ENCODE results near the gene LYPD6B. TPM values are rescaled to one million over a fixed set of nuclear protein-coding genes. Genes with fewer than 3 reads are reported as not detected.

LYPD6B gene
- total RNA-seq, 1 experiment from 2014 or later: 6.1 TPM

DNA sequence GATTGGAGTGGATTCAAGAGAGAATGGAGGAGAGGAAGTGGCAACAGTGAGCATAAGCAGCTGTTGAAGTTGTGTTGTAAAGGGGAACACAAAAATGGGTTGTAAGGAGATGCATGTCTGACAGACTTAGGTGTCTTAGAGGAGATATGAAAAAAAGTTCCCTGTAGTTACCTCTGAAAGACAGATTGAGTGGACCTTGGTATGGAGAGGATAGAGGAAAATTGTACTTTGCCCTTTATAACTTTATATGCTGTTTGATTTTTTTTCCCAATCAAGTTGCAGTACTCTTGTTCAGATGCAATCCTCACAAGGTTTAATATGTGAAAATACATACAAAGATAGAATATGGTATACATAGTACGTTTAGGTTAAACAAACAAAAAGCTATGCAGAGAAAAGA lies 73.6 kb downstream of the LYPD6B start:
- no peak overlapping the region for H2AFZ ChIP-seq (ENCODE audit: low read depth, low read length, poor library complexity, severe bottlenecking)
- ChIA-PET RAD21 (ENCODE audit: low non-redundant PET in 1 of 2, low total read pairs in 2 of 2, uncharacterized antibody in 2 of 2, unreplicated experiment in 2 of 2) (no interaction called here), POLR2A (no interaction called here)

More for the DNA sequence above, 73.6 kb downstream of the LYPD6B start:
- Histone ChIP-seq H3K9me3 (ENCODE audit: control insufficient read depth in 1 of 2, insufficient read depth in 1 of 2, low read depth in 1 of 2, low read length in 2 of 2) (no peaks in the 10 kb centered on the region), H3K9ac (ENCODE audit: low read length) (no peak overlapping the region), H3K27ac (ENCODE audit: low read depth, low read length) (no peak overlapping the region), H3K4me2 (ENCODE audit: low read length) (no peak overlapping the region), H3K9me2 (ENCODE audit: insufficient read depth) (no peaks in the 10 kb centered on the region), H3K27me3 (ENCODE audit: insufficient read depth, low read length) (no peaks in the 10 kb centered on the region), H4K20me1 (ENCODE audit: insufficient read depth) (no peaks in the 10 kb centered on the region), H3K79me2 (ENCODE audit: insufficient read depth, low read length) (no peaks in the 10 kb centered on the region), H3K4me3 (replicated peaks in 1 of 2; ENCODE audit: low read depth in 1 of 2, low read length in 2 of 2) (no peak overlapping the region), H3K4me1 (ENCODE audit: control insufficient read depth in 1 of 2, insufficient read depth in 2 of 2, low read length in 2 of 2) (no peaks in the 10 kb centered on the region), H3K36me3 (ENCODE audit: control insufficient read depth in 1 of 2, insufficient read depth in 2 of 2, low read length in 2 of 2) (no peaks in the 10 kb centered on the region)
- intact Hi-C loops (cut with micrococcal nuclease): no loop called here
- TF ChIP-seq ZFX (IDR thresholded peaks at IDR 0.05) (no peak), ZNF274 (IDR thresholded peaks at IDR 0.05; ENCODE audit: low read depth, low read length) (no peak), EZH2phosphoT487 (IDR thresholded peaks at IDR 0.05; ENCODE audit: borderline replicate concordance) (no peak), CEBPB (IDR thresholded peaks at IDR 0.05; ENCODE audit: low read depth) (no peak), EGR1 (IDR thresholded peaks at IDR 0.05; ENCODE audit: low read depth) (no peak), ELF1 (IDR thresholded peaks at IDR 0.05; ENCODE audit: borderline replicate concordance, low read depth) (no peak), SP1 (IDR thresholded peaks at IDR 0.05; ENCODE audit: low read depth) (no peak), JUND (IDR thresholded peaks at IDR 0.05) (no peak), CBX3 (IDR thresholded peaks at IDR 0.05; ENCODE audit: low read depth) (no peak), POLR2A (IDR thresholded peaks at IDR 0.05; ENCODE audit: borderline replicate concordance, extremely low read depth, insufficient read depth, insufficient read length) (no peak), SRF (IDR thresholded peaks at IDR 0.05; ENCODE audit: low read depth) (no peak), POLR2AphosphoS5 (IDR thresholded peaks at IDR 0.05; ENCODE audit: low read depth, low read length) (no peak), RAD21 (IDR thresholded peaks at IDR 0.05; ENCODE audit: low read depth) (no peak), FOSL1 (IDR thresholded peaks at IDR 0.05; ENCODE audit: low read depth) (no peak), SIN3A (IDR thresholded peaks at IDR 0.05; ENCODE audit: low read depth) (no peak)
- TF ChIP-seq, protein P1, sequence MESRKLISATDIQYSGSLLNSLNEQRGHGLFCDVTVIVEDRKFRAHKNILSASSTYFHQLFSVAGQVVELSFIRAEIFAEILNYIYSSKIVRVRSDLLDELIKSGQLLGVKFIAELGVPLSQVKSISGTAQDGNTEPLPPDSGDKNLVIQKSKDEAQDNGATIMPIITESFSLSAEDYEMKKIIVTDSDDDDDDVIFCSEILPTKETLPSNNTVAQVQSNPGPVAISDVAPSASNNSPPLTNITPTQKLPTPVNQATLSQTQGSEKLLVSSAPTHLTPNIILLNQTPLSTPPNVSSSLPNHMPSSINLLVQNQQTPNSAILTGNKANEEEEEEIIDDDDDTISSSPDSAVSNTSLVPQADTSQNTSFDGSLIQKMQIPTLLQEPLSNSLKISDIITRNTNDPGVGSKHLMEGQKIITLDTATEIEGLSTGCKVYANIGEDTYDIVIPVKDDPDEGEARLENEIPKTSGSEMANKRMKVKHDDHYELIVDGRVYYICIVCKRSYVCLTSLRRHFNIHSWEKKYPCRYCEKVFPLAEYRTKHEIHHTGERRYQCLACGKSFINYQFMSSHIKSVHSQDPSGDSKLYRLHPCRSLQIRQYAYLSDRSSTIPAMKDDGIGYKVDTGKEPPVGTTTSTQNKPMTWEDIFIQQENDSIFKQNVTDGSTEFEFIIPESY (IDR thresholded peaks at IDR 0.05; ENCODE audit: extremely low read depth, insufficient replicate concordance, low read length): no peak
- TF ChIP-seq, protein P2, sequence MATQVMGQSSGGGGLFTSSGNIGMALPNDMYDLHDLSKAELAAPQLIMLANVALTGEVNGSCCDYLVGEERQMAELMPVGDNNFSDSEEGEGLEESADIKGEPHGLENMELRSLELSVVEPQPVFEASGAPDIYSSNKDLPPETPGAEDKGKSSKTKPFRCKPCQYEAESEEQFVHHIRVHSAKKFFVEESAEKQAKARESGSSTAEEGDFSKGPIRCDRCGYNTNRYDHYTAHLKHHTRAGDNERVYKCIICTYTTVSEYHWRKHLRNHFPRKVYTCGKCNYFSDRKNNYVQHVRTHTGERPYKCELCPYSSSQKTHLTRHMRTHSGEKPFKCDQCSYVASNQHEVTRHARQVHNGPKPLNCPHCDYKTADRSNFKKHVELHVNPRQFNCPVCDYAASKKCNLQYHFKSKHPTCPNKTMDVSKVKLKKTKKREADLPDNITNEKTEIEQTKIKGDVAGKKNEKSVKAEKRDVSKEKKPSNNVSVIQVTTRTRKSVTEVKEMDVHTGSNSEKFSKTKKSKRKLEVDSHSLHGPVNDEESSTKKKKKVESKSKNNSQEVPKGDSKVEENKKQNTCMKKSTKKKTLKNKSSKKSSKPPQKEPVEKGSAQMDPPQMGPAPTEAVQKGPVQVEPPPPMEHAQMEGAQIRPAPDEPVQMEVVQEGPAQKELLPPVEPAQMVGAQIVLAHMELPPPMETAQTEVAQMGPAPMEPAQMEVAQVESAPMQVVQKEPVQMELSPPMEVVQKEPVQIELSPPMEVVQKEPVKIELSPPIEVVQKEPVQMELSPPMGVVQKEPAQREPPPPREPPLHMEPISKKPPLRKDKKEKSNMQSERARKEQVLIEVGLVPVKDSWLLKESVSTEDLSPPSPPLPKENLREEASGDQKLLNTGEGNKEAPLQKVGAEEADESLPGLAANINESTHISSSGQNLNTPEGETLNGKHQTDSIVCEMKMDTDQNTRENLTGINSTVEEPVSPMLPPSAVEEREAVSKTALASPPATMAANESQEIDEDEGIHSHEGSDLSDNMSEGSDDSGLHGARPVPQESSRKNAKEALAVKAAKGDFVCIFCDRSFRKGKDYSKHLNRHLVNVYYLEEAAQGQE (IDR thresholded peaks at IDR 0.05; ENCODE audit: low read depth): no peak
- no peak for DNase-seq (ENCODE audit: low read depth, low spot score)
- CTCF ChIA-PET: no interaction called here
- BruUV-seq (replicated peaks): no TSS peak
- ATAC-seq: no peak
